ENCODE measurements around the gene LYST.

LYST gene

GRCh38 chr1:235902677-235903542, 36.2 kb upstream of the LYST start:
- Mint-ChIP-seq H3K9me3 (peaks cover 2% of the 10 kb centered on the region), H3K4me1 (peaks cover 4% of the 10 kb centered on the region), H3K36me3 (ENCODE audit: low read depth) (no peaks in the 10 kb centered on the region), H3K4me3 (no peak overlapping the region), H3K27ac (no peak overlapping the region), H3K27me3 (ENCODE audit: low read depth) (peaks cover 4% of the 10 kb centered on the region)
- no peak for TF ChIP-seq CTCF (IDR thresholded peaks at IDR 0.05; ENCODE audit: unreplicated experiment in 3 of 3)

DNA sequence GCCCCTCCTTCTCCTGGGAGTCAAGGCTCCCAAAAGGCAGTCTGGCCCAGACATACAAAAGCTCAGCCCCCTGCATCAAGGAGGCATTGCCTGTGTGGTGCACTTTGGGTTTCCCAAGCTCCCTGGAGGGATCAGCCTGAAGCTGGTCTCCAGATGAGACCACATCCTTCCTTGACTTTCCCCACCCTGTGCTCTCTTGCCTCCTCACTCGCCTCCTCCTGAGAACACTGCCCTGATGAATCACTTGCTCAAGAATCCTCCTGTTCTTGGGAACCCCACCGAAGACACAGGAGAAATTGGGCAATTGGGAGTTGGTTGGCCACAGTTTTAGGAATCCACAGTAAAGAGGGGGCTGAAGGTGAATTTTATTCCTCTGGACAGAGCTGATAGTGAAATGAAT, 34.8 kb upstream of the LYST start:
- no peak for TF ChIP-seq CTCF (IDR thresholded peaks at IDR 0.05; ENCODE audit: unreplicated experiment in 3 of 3)
- no peaks in the 10 kb centered on the region for H3K36me3 Mint-ChIP-seq (ENCODE audit: low read depth)
- H3K4me1 Mint-ChIP-seq: no peaks in the 10 kb centered on the region
- H3K27me3 Mint-ChIP-seq (ENCODE audit: low read depth): no peaks in the 10 kb centered on the region
- peaks cover 2% of the 10 kb centered on the region for H3K9me3 Mint-ChIP-seq
- H3K4me3 Mint-ChIP-seq: no peak overlapping the region
- no peak overlapping the region for H3K27ac Mint-ChIP-seq

GRCh38 chr1:235898126-235898525, 31.4 kb upstream of the LYST start:
- Mint-ChIP-seq H3K4me3 (no peak overlapping the region), H3K4me1 (no peaks in the 10 kb centered on the region), H3K27me3 (ENCODE audit: low read depth) (no peaks in the 10 kb centered on the region), H3K36me3 (ENCODE audit: low read depth) (no peaks in the 10 kb centered on the region), H3K9me3 (no peaks in the 10 kb centered on the region), H3K27ac (no peak overlapping the region)
- TF ChIP-seq CTCF (IDR thresholded peaks at IDR 0.05; ENCODE audit: unreplicated experiment in 3 of 3): no peak

DNA sequence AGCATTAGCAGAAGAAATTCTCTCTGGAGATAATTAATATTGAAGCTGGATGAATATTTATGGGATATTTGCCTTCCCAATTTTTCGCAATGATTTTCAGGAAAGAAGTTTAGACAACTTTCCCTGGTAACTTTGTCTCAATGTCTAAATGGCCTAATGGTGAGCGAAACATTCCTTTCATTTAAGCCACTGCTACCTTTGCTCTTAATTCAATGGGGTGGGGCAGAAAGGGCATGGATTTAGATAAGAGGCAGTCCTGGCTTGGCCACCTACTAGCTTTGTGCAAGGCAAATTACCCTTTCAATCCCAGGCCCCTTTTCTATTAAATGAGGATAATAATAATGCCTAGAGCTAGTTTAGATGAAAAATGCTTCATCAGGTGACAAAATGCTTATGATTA, 27.1 kb upstream of the LYST start:
- peaks cover under 1% of the 10 kb centered on the region for H3K27me3 Mint-ChIP-seq (ENCODE audit: low read depth)
- no peaks in the 10 kb centered on the region for H3K36me3 Mint-ChIP-seq (ENCODE audit: low read depth)
- H3K4me3 Mint-ChIP-seq: no peak overlapping the region
- H3K27ac Mint-ChIP-seq: no peak overlapping the region
- H3K4me1 Mint-ChIP-seq: no peaks in the 10 kb centered on the region
- TF ChIP-seq CTCF (IDR thresholded peaks at IDR 0.05; ENCODE audit: unreplicated experiment in 3 of 3): no peak
- H3K9me3 Mint-ChIP-seq: no peaks in the 10 kb centered on the region

GRCh38 chr1:235892734-235893413, 26.2 kb upstream of the LYST start:
- no peaks in the 10 kb centered on the region for H3K4me1 Mint-ChIP-seq
- no peaks in the 10 kb centered on the region for H3K9me3 Mint-ChIP-seq
- H3K36me3 Mint-ChIP-seq (ENCODE audit: low read depth): no peaks in the 10 kb centered on the region
- TF ChIP-seq CTCF (IDR thresholded peaks at IDR 0.05; ENCODE audit: unreplicated experiment in 3 of 3): no peak
- no peak overlapping the region for H3K27ac Mint-ChIP-seq
- no peak overlapping the region for H3K4me3 Mint-ChIP-seq
- H3K27me3 Mint-ChIP-seq (ENCODE audit: low read depth): peaks cover 4% of the 10 kb centered on the region

Data from nephron (organoid).